Duodenal mucosa (tissue), 2 donors: Measurements from ENCODE around the gene DEPDC1B.
"Not testable (repeated sequence)": the region's sequence is repeated elsewhere in the genome, so short reads cannot be mapped to it uniquely, and the experiment has no call there.

Experiments used
- H3K27ac ChIP-seq: one replicate; pipeline ENCODE4 v1.7.0; 2013; ENCODE audit warnings: low read depth, low read length
- H3K27me3 ChIP-seq, 2 donors: one replicate each; pipeline ENCODE4 v1.7.0; 2013; ENCODE audit warnings: low read length in 2 of 2, control low read depth in 1 of 2; ENCODE audit not compliant: insufficient read depth in 2 of 2, control insufficient read depth in 1 of 2
- H3K36me3 ChIP-seq, 2 donors: one replicate each; pipeline ENCODE4 v1.7.0; 2013; ENCODE audit warnings: low read length in 2 of 2, control low read depth in 1 of 2; ENCODE audit not compliant: insufficient read depth in 2 of 2, control insufficient read depth in 1 of 2
- H3K4me1 ChIP-seq, 2 donors: one replicate each; pipeline ENCODE4 v1.7.0; 2013; ENCODE audit warnings: low read length in 2 of 2, control low read depth in 1 of 2; ENCODE audit not compliant: insufficient read depth in 2 of 2, control insufficient read depth in 1 of 2
- H3K4me3 ChIP-seq, 2 donors: one replicate each; pipeline ENCODE4 v1.7.0; 2013; ENCODE audit warnings: low read length in 2 of 2, low read depth in 1 of 2
- H3K9ac ChIP-seq, 2 donors: one replicate each; pipeline ENCODE4 v1.7.0; 2013; ENCODE audit warnings: low read length in 2 of 2, low read depth in 1 of 2
- H3K9me3 ChIP-seq, 2 donors: one replicate each; pipeline ENCODE4 v1.7.0; 2013; ENCODE audit warnings: low read length in 2 of 2, control low read depth in 1 of 2; ENCODE audit not compliant: control insufficient read depth in 1 of 2

Gene DEPDC1B, protein sequence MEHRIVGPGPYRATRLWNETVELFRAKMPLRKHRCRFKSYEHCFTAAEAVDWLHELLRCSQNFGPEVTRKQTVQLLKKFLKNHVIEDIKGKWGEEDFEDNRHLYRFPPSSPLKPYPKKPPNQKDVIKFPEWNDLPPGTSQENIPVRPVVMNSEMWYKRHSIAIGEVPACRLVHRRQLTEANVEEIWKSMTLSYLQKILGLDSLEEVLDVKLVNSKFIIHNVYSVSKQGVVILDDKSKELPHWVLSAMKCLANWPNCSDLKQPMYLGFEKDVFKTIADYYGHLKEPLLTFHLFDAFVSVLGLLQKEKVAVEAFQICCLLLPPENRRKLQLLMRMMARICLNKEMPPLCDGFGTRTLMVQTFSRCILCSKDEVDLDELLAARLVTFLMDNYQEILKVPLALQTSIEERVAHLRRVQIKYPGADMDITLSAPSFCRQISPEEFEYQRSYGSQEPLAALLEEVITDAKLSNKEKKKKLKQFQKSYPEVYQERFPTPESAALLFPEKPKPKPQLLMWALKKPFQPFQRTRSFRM

DNA sequence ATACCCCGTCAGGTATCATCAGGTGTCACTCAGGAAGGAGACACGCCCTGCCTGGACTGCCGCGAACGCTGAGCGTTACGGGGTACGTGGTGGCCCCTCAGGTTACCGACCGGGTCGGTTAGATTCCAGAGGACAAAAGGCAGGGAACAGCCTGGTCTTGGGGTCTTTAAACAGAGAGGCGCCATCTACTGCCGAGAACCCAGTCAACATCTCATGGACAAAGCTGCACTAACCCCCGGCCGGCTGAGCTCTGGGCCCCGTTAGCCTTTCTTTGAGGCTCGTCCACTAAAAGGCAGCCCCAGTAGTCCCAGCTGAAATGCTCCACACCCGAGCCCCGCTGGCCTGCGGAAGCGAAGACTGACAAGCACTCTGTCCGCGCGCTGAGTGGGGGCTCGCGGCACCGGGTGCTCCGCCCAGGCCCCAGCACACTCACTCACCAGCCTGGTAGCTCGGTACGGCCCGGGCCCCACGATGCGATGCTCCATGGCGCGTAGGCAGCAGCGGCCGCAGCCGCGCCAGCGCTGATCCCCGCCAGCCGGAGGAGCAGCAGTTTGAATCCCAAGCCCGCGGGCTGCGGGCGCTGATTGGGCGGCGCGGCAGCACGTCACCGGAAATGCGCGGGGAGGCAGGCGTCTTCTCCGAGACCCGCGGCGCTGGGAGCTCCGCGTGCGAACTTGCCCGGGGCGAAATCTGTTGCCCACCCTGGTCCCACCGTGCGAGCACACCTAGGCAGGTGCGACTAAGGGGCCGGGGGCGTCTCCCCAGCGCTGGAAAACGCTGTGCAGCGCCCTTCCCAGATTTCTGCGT, at the start of gene DEPDC1B:
DEPDC1B (minus strand) TSS at position 558 of the 807 bp plus-strand sequence; CDS start at position 485, 73 bp downstream.
- peaks cover 0 to 3% of the 10 kb centered on the region in 2 donors for H3K9me3 ChIP-seq
- peak within 1 kb of the TSS; percentile 82 to 85 for H3K9ac ChIP-seq
- H3K4me1 ChIP-seq = peaks cover 13 to 19% of the 10 kb centered on the region in 2 donors
- H3K36me3 ChIP-seq = no peaks in the 10 kb centered on the region
- H3K27ac ChIP-seq = peak within 1 kb of the TSS; percentile 59
- H3K27me3 ChIP-seq = no peaks in the 10 kb centered on the region
- H3K4me3 ChIP-seq = peak within 1 kb of the TSS; percentile 92 to 99

DNA sequence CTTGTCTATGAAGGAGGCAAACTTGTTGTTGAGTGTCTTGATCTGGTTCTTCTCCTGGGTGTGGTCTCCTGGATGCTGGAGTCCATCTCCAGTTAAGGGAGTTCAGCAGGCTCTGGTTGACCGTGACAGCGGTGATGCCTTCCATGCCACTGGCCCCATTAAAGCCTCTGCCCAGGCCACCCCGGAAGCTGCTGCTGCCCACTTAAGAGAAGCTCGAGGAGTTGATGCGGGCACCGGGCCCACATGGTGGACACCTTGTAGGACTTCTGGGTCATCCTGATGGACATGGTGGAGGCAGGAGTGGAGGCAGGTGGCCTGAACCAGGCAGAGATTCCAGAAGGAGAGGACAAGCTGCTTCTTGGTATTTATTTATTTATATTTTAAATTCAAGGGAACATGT, 44.7 kb upstream of the DEPDC1B start:
- Histone ChIP-seq H3K27me3 (no peaks in the 10 kb centered on the region), H3K4me1 (no peaks in the 10 kb centered on the region), H3K36me3 (no peaks in the 10 kb centered on the region), H3K9ac (no peak overlapping the region), H3K4me3 (no peak overlapping the region), H3K27ac (no peak overlapping the region), H3K9me3 (no peaks in the 10 kb centered on the region)

DNA sequence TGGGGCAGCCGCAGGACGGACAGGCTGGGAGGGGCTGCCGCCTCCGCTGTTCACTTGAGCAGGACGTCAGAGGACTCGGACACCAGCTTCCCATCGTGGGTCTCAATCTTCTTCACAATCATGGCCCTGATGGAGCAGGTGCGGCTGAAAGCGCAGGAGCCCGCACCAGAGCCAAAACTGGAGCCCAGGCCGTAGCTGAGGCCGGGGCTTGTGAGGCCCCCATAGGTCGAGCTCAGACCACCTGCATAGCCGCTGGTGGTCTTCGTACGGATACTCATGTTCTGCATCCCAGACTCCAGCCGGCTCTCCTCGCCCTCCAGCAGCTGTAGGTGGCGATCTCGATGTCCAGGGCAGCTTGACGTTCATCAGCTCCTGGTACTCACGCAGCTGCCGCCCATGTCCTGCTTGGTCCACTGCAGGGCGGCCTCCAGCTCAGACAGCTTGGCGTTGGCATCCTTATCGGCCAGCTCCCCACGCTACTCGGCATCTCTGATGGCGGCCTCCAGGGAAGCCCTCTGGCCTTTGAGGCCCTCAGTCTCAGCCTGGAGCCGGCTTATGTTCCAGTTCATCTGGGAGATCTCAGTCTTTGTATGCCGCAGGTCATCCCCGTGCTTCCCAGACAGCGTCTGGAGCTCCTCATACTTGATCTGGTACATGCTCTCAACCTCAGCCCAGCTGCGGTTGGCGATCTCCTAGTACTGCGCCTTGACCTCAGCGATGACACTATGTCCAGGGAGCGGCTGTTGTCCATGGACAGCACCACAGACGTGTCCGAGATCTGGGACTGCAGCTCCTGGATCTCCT, 43.7 kb upstream of the DEPDC1B start:
- H3K27me3 ChIP-seq = no peaks in the 10 kb centered on the region
- no peak overlapping the region for H3K9ac ChIP-seq
- H3K36me3 ChIP-seq = no peaks in the 10 kb centered on the region
- no peaks in the 10 kb centered on the region for H3K9me3 ChIP-seq
- no peak overlapping the region for H3K27ac ChIP-seq
- no peaks in the 10 kb centered on the region for H3K4me1 ChIP-seq
- no peak overlapping the region for H3K4me3 ChIP-seq

DNA sequence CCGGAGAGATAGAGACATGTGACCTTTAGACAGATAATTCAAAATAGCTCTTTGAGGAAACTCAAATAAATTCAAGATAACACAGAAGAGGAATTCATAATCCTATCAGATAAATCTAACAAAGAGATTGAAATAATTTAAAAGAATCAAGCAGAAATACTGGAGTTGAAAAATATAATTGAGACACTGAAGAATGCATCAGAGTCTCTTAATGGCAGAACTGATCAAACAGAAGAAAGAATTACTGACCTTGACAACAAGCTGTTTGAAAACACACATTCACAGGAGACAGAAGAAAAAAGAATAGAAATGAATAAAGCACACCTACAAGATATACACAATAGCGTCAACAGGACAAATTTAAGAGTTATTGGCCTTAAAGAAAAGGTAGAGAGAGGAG, 40.4 kb upstream of the DEPDC1B start:
- H3K36me3 ChIP-seq = no peaks in the 10 kb centered on the region
- H3K27me3 ChIP-seq = no peaks in the 10 kb centered on the region
- no peaks in the 10 kb centered on the region for H3K4me1 ChIP-seq
- no peak overlapping the region for H3K4me3 ChIP-seq
- no peak overlapping the region for H3K27ac ChIP-seq
- H3K9ac ChIP-seq = no peak overlapping the region
- peaks cover 0 to 2% of the 10 kb centered on the region in 2 donors for H3K9me3 ChIP-seq

DNA sequence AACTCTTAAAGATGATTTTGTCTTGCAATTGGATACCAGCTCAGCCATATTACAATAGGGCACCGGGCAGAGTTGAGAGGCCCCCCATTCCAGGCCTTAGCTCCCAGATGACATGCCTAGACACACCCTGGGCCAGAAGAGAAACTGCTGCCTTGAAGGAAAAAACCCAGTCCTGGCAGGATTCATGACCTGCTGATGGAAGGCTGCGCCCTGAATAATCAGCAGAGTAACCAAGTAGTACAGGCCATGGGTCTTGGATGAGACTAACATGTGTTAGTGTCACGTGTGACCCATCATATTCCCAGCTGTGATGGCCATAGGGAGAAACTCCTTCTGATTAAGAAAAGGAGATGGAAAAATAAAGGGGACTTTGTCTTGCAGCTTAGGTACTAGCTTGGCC, 39.0 kb upstream of the DEPDC1B start:
- Histone ChIP-seq H3K9me3 (peaks cover 0 to 2% of the 10 kb centered on the region in 2 donors), H3K4me1 (no peaks in the 10 kb centered on the region), H3K9ac (no peak overlapping the region), H3K27ac (no peak overlapping the region), H3K36me3 (no peaks in the 10 kb centered on the region), H3K4me3 (no peak overlapping the region), H3K27me3 (no peaks in the 10 kb centered on the region)

DNA sequence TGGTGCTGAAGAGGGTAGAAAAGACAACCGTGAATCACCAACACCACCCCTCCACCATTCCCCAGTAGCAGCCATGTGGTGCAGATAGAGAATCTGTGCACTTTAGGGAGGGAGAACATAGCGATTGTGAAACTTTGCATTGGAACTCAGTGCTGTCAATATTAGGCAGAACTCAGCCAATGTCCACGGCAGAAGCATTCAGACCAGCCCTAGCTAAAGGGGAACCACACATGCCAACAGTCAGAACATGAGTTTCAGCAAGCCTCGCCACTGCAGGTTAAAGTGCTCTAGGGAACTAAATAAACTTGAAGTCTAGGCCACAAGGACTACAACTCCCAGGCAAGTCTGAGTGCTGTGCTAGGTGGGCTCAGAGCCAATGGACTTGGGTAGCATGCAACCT, 38.5 kb upstream of the DEPDC1B start:
- Histone ChIP-seq H3K4me1 (no peaks in the 10 kb centered on the region), H3K36me3 (no peaks in the 10 kb centered on the region), H3K27ac (no peak overlapping the region), H3K4me3 (no peak overlapping the region), H3K27me3 (no peaks in the 10 kb centered on the region), H3K9ac (no peak overlapping the region), H3K9me3 (peaks cover 0 to 2% of the 10 kb centered on the region in 2 donors)

DNA sequence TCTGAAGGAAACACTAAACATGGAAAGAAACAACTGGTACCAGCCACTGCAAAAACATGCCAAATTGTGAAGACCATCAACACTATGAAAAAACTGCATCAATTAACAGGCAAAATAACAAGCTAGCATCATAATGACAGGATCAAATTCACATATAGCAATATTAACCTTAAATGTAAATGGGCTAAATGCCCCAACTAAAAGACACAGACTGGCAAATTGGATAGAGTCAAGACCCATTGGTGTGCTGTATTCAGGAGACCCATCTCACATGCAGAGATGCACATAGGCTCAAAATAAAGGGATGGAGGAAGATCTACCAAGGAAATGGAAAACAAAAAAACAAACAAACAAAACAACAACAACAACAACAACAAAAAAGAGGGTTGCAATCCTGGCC, 30.9 kb upstream of the DEPDC1B start:
- not testable (repeated sequence) for H3K27me3 ChIP-seq, H3K4me3 ChIP-seq, H3K9ac ChIP-seq, H3K4me1 ChIP-seq, H3K36me3 ChIP-seq, H3K9me3 ChIP-seq, H3K27ac ChIP-seq

DNA sequence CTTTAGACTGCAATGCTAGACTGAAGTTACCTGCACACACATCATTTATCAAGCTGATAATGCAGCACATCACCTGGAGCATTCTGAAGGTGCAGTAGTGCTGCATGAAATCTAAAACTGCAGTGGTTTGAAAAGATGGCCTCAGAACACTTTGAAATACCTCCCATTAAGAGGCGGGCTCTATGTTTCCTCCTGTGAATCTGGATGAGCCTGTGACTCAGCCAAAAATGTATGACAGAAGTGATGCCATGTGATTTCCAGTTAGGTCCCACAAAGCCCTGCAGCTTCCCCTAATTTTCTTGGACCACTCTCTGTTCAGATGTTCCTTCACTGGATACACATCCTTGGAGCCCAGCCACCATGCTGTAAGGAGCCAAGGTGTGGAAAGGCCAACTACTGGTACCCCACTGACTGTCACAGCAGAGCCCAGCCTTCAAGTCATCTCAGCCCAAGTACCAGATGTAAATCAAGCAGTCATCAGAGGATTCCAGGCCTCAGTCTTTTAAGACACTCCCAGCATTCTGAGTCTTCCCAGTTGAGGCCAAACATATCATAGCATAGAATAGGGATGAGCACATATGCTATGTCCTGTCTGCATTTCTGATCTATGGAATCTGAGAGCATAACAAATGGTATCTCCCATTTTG, 27.2 kb upstream of the DEPDC1B start:
- Histone ChIP-seq H3K27ac (no peak overlapping the region), H3K36me3 (no peaks in the 10 kb centered on the region), H3K9ac (no peak overlapping the region), H3K27me3 (no peaks in the 10 kb centered on the region), H3K9me3 (no peaks in the 10 kb centered on the region), H3K4me1 (no peaks in the 10 kb centered on the region), H3K4me3 (no peak overlapping the region)

DNA sequence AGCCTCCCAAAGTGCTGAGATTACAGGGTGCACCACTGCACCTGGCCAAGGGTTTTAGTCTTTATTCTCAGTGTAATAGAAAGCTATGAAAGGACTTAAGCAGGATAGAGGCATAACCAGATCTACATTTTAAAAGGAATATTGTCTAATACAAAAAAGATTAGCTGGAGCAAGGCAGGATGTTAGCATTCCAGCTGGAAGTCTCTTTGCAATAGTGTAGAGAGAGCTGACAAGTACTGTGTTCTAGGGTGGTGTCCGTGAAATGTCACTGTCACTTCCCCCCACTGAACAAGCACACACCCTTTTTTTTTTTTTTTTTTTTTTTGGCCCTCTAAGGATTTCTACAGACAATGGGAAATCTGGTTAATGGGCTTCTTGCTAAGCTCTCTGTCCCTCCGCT, 24.2 kb upstream of the DEPDC1B start:
- Histone ChIP-seq H3K27ac (no peak overlapping the region), H3K4me3 (no peak overlapping the region), H3K27me3 (no peaks in the 10 kb centered on the region), H3K36me3 (no peaks in the 10 kb centered on the region), H3K9ac (no peak overlapping the region), H3K4me1 (no peaks in the 10 kb centered on the region), H3K9me3 (no peaks in the 10 kb centered on the region)
